Upper lobe of left lung (tissue), 4 donors: Measurements from ENCODE around the gene GALNT18.

Source experiments
- CTCF ChIP-seq, 6 experiments: fragments of 450-650 bp in 4 of 6; fragments of 200-600 bp in 2 of 6; sonication (generic) in 2 of 6; IDR thresholded peaks; one replicate each; pipeline ENCODE4 v1.5.1; 2016 to 2019; ENCODE audit warnings: antibody characterized with exemption in 6 of 6
- POLR2A ChIP-seq, 4 donors: fragments of 450-650 bp; IDR thresholded peaks; one replicate each; pipeline ENCODE4 v1.5.1; 2016 to 2017; ENCODE audit warnings: antibody characterized with exemption in 4 of 4, mild to moderate bottlenecking in 2 of 4

DNA sequence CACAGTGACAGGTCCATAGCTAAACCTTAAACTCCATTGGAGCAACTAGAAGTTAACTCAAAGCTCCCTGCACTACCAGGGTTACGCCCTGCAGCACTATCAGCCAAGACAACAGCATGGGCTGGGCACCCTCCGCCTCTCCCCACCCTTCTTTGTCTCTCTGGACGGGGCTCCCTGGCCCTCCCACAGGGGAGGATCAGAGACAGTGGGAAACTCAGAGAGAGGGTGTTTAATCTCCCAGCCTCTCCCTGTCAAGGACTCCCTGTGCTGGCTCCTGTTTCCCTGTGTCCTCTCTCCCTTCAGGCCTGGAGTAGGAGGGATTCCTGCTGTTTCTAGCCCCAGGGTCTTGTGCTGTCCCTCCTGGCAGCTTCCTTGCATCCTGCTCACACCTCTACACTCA is 211.9 kb downstream of the GALNT18 start:
- TF ChIP-seq CTCF (IDR thresholded peaks at IDR 0.05) (no peak), POLR2A (IDR thresholded peaks at IDR 0.05) (no peak)
